Activated CD4-positive, alpha-beta T cell treated with anti-CD3 and anti-CD28 coated beads, Interleukin-2, amount 50 U/mL, for 4 hours (primary cell): ENCODE measurements around the gene NIPAL4.
"Not testable (repeated sequence)": the region's sequence is repeated elsewhere in the genome, so short reads cannot be mapped to it uniquely, and the experiment has no call there.

Experiments
- DNase-seq, 2 experiments: peaks; one replicate each; pipeline ENCODE4 v3.0.0-alpha.2; 2020

Gene NIPAL4

GRCh38 chr5:157459715-157460599 is at the start of gene NIPAL4:
TSS of gene NIPAL4 (plus strand) at chr5:157460213. CDS start at chr5:157460321, 108 bp downstream.
- peak; percentile 33 to 34 for DNase-seq

- no peak for DNase-seq
Observed at GRCh38 chr5:157415838-157416237, 44.2 kb upstream of the NIPAL4 start.

- DNase-seq, result not testable (repeated sequence)
Observed at GRCh38 chr5:157419521-157419920, 40.5 kb upstream of the NIPAL4 start.

- DNase-seq, result not testable (repeated sequence)
Observed at GRCh38 chr5:157429920-157430319, 30.1 kb upstream of the NIPAL4 start.

- peak; percentile 4 to 11 for DNase-seq
Observed at GRCh38 chr5:157431544-157432200, 28.3 kb upstream of the NIPAL4 start.

- no peak for DNase-seq
Observed at GRCh38 chr5:157434096-157434495, 25.9 kb upstream of the NIPAL4 start.

- DNase-seq, result no peak
Observed at GRCh38 chr5:157443041-157443549, 16.9 kb upstream of the NIPAL4 start.

- DNase-seq, result no peak
Observed at GRCh38 chr5:157444224-157444623, 15.8 kb upstream of the NIPAL4 start.

GRCh38 chr5:157445745-157446411 is 14.1 kb upstream of the NIPAL4 start:
- no peak for DNase-seq

GRCh38 chr5:157446412-157446935 is 13.5 kb upstream of the NIPAL4 start:
- DNase-seq, result no peak

- DNase-seq, result no peak
Observed at GRCh38 chr5:157447201-157447637, 12.8 kb upstream of the NIPAL4 start.

- DNase-seq, result no peak
Observed at GRCh38 chr5:157449011-157449723, 10.8 kb upstream of the NIPAL4 start.

GRCh38 chr5:157450024-157450423 is 10.0 kb upstream of the NIPAL4 start:
- DNase-seq, result no peak

- no peak for DNase-seq
Observed at GRCh38 chr5:157451806-157452205, 8.2 kb upstream of the NIPAL4 start.

GRCh38 chr5:157454273-157454672 is 5.7 kb upstream of the NIPAL4 start:
- no peak for DNase-seq

- no peak for DNase-seq
Observed at GRCh38 chr5:157455057-157455456, 5.0 kb upstream of the NIPAL4 start.

- no peak for DNase-seq
Observed at GRCh38 chr5:157456301-157456700, 3.7 kb upstream of the NIPAL4 start.

GRCh38 chr5:157457391-157457790 is 2.6 kb upstream of the NIPAL4 start:
- no peak for DNase-seq

- DNase-seq, result no peak
Observed at GRCh38 chr5:157458835-157459234, 1.2 kb upstream of the NIPAL4 start.

GRCh38 chr5:157460921-157461792 is 1.1 kb downstream of the NIPAL4 start:
- DNase-seq, result no peak

GRCh38 chr5:157463081-157463480 is 3.1 kb downstream of the NIPAL4 start:
- DNase-seq, result no peak
